NCI-H82 (cell line): ENCODE results near the gene OR52E1.
"Not testable (repeated sequence)": the region's sequence is repeated elsewhere in the genome, so short reads cannot be mapped to it uniquely, and the experiment has no call there.

Experiments
- DNase-seq: peaks from one replicate; lab custom pipeline; 2025; lab: John Stamatoyannopoulos, UW

The OR52E1 gene

GRCh38 chr11:5069272-5069671 is at the start of gene OR52E1:
OR52E1 (plus strand) TSS chr11:5069572.
- no peak for DNase-seq

- no peak for DNase-seq
Measured at GRCh38 chr11:5021996-5022395, 47.4 kb upstream of the OR52E1 start.

DNA sequence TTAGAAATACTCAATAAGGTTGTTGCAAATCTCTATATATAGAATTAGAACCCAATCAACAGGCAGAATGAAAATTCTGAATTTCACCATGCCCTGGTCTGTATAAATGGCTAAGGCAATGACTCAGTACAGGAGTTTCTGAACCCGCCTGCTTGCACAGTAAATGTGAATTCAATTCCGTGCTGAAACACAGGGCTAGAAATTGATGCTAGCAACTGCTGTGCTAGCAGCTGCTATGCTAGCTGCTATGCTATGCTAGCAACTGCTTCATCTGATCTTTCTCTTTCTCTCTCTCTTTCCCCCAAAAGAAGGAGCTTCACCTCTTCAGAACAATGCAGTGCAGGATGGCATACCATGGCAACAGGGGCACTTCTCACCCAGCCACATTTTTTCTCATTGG is 32.7 kb upstream of the OR52E1 start:
- DNase-seq = no peak

DNA sequence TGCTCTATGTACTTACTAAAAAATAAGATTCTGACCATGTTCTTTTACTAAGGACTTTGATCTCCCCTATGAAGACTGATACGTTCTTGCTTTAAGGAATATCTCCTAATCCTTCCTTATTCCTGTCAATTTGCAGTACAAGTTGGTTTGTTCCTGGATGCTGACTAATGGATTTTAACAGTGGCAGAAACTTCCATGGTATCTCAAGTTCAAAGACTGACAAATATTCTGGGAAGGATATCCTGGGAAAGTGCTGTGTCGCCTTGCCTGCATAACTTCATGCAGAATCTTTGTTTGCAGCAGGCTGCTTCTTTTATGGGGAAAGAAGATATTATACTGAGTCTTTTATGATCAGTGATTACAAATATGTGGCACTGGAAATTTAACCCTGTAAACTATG is 31.4 kb upstream of the OR52E1 start:
- no peak for DNase-seq

GRCh38 chr11:5038341-5038740 is 31.0 kb upstream of the OR52E1 start:
- no peak for DNase-seq

GRCh38 chr11:5040876-5041275 is 28.5 kb upstream of the OR52E1 start:
- no peak for DNase-seq

GRCh38 chr11:5042091-5042490 is 27.3 kb upstream of the OR52E1 start:
- no peak for DNase-seq

DNA sequence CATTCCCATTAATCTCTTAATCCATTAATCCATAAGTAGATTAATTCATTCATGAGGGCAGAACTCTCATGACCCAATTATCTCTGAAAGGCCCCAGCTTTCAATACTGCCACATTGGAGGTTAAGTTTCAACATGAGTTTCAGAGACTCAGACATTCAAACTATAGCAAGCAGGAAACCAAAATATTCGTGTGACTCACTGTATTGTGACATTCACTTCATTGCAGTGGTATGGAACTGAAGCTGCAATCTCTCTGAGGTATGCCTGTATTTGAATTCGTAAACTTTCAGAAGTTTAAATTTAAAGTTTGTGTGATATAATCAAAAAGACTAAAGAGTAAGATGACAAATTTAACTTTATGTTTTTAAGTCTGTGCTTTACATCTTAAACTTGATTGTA is 26.0 kb upstream of the OR52E1 start:
- peak; percentile 82 for DNase-seq

GRCh38 chr11:5046226-5046625 is 23.1 kb upstream of the OR52E1 start, which contains the start of gene OR52J3:
OR52J3 (plus strand) TSS chr11:5046526; CDS start chr11:5046526, 0 bp downstream.
- no peak for DNase-seq

DNA sequence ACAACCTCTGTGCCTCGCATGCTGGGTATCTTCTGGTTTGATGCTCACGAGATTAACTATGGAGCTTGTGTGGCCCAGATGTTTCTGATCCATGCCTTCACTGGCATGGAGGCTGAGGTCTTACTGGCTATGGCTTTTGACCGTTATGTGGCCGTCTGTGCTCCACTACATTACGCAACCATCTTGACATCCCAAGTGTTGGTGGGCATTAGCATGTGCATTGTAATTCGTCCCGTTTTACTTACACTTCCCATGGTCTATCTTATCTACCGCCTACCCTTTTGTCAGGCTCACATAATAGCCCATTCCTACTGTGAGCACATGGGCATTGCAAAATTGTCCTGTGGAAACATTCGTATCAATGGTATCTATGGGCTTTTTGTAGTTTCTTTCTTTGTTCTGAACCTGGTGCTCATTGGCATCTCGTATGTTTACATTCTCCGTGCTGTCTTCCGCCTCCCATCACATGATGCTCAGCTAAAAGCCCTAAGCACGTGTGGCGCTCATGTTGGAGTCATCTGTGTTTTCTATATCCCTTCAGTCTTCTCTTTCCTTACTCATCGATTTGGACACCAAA is 22.5 kb upstream of the OR52E1 start:
- DNase-seq = no peak

GRCh38 chr11:5058679-5059078 is 10.7 kb upstream of the OR52E1 start:
- DNase-seq = not testable (repeated sequence)

DNA sequence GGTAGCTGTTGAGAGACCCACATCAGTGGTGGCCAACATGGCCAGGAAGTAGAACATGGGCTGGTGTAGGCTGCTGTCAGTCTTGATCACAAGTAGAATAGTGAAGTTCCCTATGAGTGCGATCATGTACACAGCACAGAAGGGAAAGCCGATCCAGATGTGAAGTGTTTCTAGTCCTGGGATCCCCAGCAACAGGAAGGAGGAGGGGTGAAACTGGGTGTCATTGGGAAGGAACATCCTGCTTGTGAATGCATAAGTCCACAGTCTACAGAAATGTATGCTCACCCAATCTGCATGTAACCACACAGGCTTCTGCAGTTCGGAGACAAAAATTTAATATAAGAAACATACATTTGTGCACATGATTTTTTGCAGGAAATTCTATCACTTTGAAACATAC is 10.0 kb upstream of the OR52E1 start, which contains the start of gene OR52E2:
Gene OR52E2, minus strand, starts transcription at position 237 of the 400 bp plus-strand sequence. Its CDS starts 0 bp downstream, at position 237.
- no peak for DNase-seq

GRCh38 chr11:5065027-5065426 is 4.3 kb upstream of the OR52E1 start:
- DNase-seq = no peak

GRCh38 chr11:5071799-5072198 is 2.4 kb downstream of the OR52E1 start:
- DNase-seq = no peak

- DNase-seq = no peak
Measured at GRCh38 chr11:5081405-5081804, 12.0 kb downstream of the OR52E1 start.

DNA sequence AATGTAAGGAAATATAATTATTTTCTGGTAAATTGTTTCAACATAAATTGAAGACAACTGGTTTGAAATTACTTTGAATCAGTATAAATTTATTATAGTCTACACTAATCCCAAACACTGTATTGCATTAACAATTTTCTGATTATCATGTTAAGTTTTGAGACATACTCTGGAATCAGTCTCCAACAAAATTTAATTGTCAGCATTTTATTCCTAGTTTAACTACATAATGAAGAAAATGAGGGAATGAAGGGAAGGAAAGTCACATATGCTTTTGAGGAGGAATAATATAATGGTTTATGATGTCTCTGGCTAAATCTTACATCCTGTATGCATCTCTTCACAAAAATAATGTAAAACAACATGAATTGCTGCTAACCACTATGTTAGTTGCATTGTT is 14.2 kb downstream of the OR52E1 start:
- DNase-seq = no peak

- no peak for DNase-seq
Measured at GRCh38 chr11:5088556-5088955, 19.2 kb downstream of the OR52E1 start.

DNA sequence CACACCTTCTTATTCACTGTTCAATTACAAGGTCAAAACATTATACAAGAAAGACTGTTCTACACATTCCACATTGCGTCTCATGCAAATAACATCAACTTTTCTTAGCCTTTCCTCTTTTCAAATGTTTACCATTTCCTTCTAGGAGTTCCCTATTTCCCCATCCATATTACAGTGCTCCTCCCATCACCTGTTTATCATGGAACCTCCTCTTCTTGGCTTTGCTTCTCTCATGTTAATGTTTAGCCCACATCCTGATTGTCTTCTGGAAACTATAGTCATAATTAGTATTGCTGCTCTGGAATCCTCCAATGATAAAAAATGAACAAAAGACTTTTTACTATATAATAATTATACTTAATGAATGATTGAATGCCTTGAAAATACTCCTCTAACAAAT is 21.3 kb downstream of the OR52E1 start:
- no peak for DNase-seq

GRCh38 chr11:5092821-5093585 is 23.6 kb downstream of the OR52E1 start:
- DNase-seq = no peak

- no peak for DNase-seq
Measured at GRCh38 chr11:5096011-5096410, 26.6 kb downstream of the OR52E1 start.

DNA sequence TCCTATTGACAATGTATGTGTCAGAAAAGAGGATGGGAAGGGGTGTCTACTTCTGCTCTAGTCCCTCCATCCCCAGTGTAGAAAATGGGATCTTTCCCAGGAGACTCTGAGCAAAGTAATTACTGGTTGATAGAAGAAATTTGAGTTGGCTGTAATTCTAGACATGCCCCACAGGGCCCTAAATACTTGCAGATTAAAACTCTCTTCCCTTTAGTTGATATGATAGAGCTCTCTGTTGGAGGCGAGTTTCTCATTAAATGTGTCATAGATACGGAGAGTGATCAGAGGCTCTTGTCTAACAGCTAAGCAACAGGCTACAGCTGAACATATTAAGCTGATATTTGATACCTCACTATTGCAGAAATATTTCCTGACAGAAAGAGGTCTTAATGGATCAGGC is 32.9 kb downstream of the OR52E1 start:
- DNase-seq = no peak

DNA sequence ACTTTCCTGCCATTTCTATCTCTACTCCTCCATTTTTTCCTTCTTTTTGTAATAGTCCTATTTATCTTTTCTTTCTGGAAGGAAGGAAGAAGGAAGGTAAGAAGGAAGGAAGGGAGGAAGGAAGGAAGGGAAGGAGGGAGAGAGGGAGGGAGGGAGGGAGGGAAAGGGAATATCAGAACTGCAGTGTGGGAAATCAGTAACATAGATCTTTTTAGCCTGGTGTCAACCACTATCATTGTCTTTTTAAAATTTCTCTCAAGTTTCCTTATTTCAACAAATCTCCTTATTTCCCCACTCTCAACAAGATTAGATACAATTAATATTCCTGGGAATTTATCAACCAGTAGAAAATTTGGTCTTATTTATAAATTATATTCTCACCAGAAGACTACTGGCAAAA is 33.7 kb downstream of the OR52E1 start:
- DNase-seq = no peak

DNA sequence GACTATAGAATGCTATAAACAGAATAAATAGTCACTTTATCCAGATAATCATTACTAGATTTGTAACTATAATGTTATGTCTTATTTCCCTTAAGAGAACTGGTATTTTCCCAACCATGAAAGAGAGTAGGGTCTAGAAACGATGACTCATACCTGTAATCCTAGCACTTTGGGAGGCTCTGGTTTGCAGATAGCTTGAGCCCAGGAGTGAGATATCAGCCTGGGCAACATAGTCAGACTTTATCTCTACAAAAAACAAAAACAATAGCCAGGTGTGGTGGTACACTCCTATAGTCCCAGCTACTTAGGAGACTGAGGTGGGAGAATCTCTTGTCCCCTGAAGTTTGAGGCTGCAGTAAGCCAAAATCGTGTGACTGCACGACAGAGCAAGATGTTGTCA is 37.9 kb downstream of the OR52E1 start:
- DNase-seq = no peak

DNA sequence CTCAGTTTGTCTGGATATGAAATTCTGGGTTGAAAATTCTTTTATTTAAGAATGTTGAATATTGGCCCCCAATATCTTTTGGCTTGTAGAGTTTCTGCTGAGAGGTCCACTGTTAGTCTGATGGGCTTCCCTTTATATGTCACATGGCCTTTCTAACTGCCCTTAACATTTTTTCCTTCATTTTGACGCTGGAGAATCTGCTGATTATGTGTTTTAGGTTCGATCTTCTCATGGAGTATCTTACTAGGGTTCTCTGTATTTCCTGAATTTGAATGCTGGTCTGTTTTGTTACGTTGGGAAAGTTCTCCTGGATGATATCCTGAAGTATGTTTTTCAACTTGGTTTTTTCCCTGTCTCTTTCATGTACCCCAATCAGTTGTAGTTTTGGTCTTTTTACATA is 46.0 kb downstream of the OR52E1 start:
- DNase-seq = no peak
